A549 (cell line): ENCODE measurements around the gene LDLRAD4. TPM values are rescaled to one million over a fixed set of nuclear protein-coding genes. Genes with fewer than 3 reads are reported as not detected.

Source experiments
- ATAC-seq, 2 experiments: fragments of 200-7000 bp in 1 of 2; fragments of >200 bp in 1 of 2; cut with Nextera tagmentation in 1 of 2; cut with Tn5 transposase in 1 of 2; 3 replicates each; pipeline versions ENCODE4 v1.8.0 to v1.9.1; 2018 to 2020; ENCODE audit warnings: mild to moderate bottlenecking in 1 of 2, moderate library complexity in 1 of 2
- CTCF ChIA-PET: fragments of 300-600 bp; sonication (Branson Sonifier 250); formaldehyde crosslinking; extraction: SDS; loops from one replicate; lab custom pipeline; 2021; ENCODE audit warnings: antibody characterized with exemption, inconsistent platforms; lab: Yijun Ruan, JAX
- POLR2A ChIA-PET: fragments of 350-600 bp; formaldehyde crosslinking; extraction: SDS; loops from one replicate; lab custom pipeline; 2021; ENCODE audit warnings: antibody characterized with exemption, inconsistent platforms; lab: Yijun Ruan, JAX
- DNase-seq, 2 experiments: peaks; one replicate each; pipeline versions ENCODE4 v3.0.0 to v3.0.0-alpha.2; 2011 to 2016; ENCODE audit warnings: low read depth in 1 of 2, low spot score in 1 of 2
- FAIRE-seq: peaks from 2 replicates; lab custom pipeline; 2011; peaks lifted over from hg19 to GRCh38; lab: Jason Lieb, UNC
- H3K27ac ChIP-seq, 2 experiments: fragments of >200 bp; sonication (Bioruptor Twin); formaldehyde crosslinking; 3 replicates each; pipeline ENCODE4 v1.5.1; 2016 to 2017
- H3K4me1 ChIP-seq: fragments of >200 bp; sonication (Bioruptor Twin); formaldehyde crosslinking; 3 replicates; pipeline ENCODE4 v1.6.1; 2016
- H3K4me2 ChIP-seq: fragments of >200 bp; sonication (Bioruptor Twin); formaldehyde crosslinking; 3 replicates; pipeline ENCODE4 v1.6.1; 2016
- H3K4me3 ChIP-seq: fragments of >200 bp; sonication (Bioruptor Twin); formaldehyde crosslinking; 3 replicates; pipeline ENCODE4 v1.5.1; 2016
- H3K9me3 ChIP-seq: fragments of >200 bp; sonication (Bioruptor Twin); formaldehyde crosslinking; 3 replicates; pipeline ENCODE4 v1.6.1; 2016
- CBX2 ChIP-seq: fragments of 200-600 bp; sonication (generic); IDR thresholded peaks from 2 replicates; pipeline ENCODE4 v1.6.1; 2016; ENCODE audit warnings: low read depth, mild to moderate bottlenecking, borderline replicate concordance
- CHD2 ChIP-seq: fragments of 150-350 bp; IDR thresholded peaks from 2 replicates; pipeline ENCODE4 v1.6.1; 2014; ENCODE audit warnings: low read length; ENCODE audit not compliant: partially characterized antibody
- CTCF ChIP-seq: fragments of >200 bp; sonication (Bioruptor Twin); formaldehyde crosslinking; IDR thresholded peaks from 3 replicates; pipeline ENCODE4 v1.5.1; 2016
- EHF ChIP-seq: fragments of 250-450 bp; sonication (Bioruptor Pico); IDR thresholded peaks from 2 replicates; pipeline ENCODE4 v1.5.0; 2020; ENCODE audit warnings: mild to moderate bottlenecking
- EHMT2 ChIP-seq: fragments of 200-600 bp; sonication (generic); IDR thresholded peaks from 2 replicates; pipeline ENCODE4 v1.6.1; 2016; ENCODE audit warnings: antibody characterized with exemption, low read depth, mild to moderate bottlenecking, moderate library complexity
- EP300 ChIP-seq, 2 experiments: fragments of >200 bp; sonication (Bioruptor Twin); formaldehyde crosslinking; IDR thresholded peaks; 2 replicates in 1 of 2; 3 replicates in 1 of 2; pipeline ENCODE4 v1.6.1; 2016 to 2017
- ESRRA ChIP-seq: fragments of 150-350 bp; IDR thresholded peaks from 2 replicates; pipeline ENCODE4 v1.6.1; 2014; ENCODE audit warnings: mild to moderate bottlenecking, low read length, borderline replicate concordance
- FOXS1 ChIP-seq: fragments of 250-450 bp; sonication (Bioruptor Pico); IDR thresholded peaks from 2 replicates; pipeline ENCODE4 v1.5.0; 2020; ENCODE audit warnings: mild to moderate bottlenecking, moderate library complexity
- HDAC2 ChIP-seq: fragments of 200-600 bp; sonication (generic); IDR thresholded peaks from 2 replicates; pipeline ENCODE4 v1.6.1; 2016
- JUNB ChIP-seq: fragments of >200 bp; sonication (Bioruptor Twin); formaldehyde crosslinking; IDR thresholded peaks from 2 replicates; pipeline ENCODE4 v1.6.1; 2016
- KDM1A ChIP-seq: fragments of 200-600 bp; sonication (generic); IDR thresholded peaks from 2 replicates; pipeline ENCODE4 v1.6.1; 2016; ENCODE audit warnings: low read depth, mild to moderate bottlenecking
- MAFK ChIP-seq: fragments of 450-650 bp; IDR thresholded peaks from 2 replicates; pipeline ENCODE4 v1.6.1; 2014; ENCODE audit not compliant: partially characterized antibody
- MAZ ChIP-seq: fragments of 150-350 bp; IDR thresholded peaks from 2 replicates; pipeline ENCODE4 v1.6.1; 2014; ENCODE audit warnings: antibody characterized with exemption, low read depth, low read length, borderline replicate concordance
- MYC ChIP-seq: IDR thresholded peaks from 2 replicates; pipeline ENCODE4 v1.6.1; 2012; ENCODE audit warnings: mild to moderate bottlenecking, inconsistent platforms, low read length, improper control_type of control experiment, borderline replicate concordance
- NPAS2 ChIP-seq: fragments of 250-450 bp; sonication (Bioruptor Pico); IDR thresholded peaks from 2 replicates; pipeline ENCODE4 v1.8.0; 2022; ENCODE audit warnings: mild to moderate bottlenecking, moderate library complexity, borderline replicate concordance
- RAD21 ChIP-seq, 2 experiments: fragments of >200 bp in 1 of 2; sonication (Bioruptor Twin) in 1 of 2; formaldehyde crosslinking in 1 of 2; IDR thresholded peaks in 1 of 2; conservative IDR thresholded peaks in 1 of 2; 2 replicates in 1 of 2; 3 replicates in 1 of 2; pipeline ENCODE4 v1.6.1; 2012 to 2018; ENCODE audit warnings: inconsistent platforms in 1 of 2
- RCOR1 ChIP-seq: fragments of 150-350 bp; IDR thresholded peaks from 2 replicates; pipeline ENCODE4 v1.6.1; 2014; ENCODE audit warnings: antibody characterized with exemption, low read length, low read depth
- REST ChIP-seq: fragments of 200-600 bp; sonication (generic); IDR thresholded peaks from 2 replicates; pipeline ENCODE4 v1.6.1; 2016; ENCODE audit warnings: antibody characterized with exemption, mild to moderate bottlenecking, moderate library complexity
- SREBF2 ChIP-seq: fragments of 450-650 bp; IDR thresholded peaks from 2 replicates; pipeline ENCODE4 v1.6.1; 2014; ENCODE audit warnings: mild to moderate bottlenecking, moderate library complexity
- TP53 ChIP-seq: fragments of 250-450 bp; sonication (Bioruptor Pico); IDR thresholded peaks from 2 replicates; pipeline ENCODE4 v1.5.0; 2021; ENCODE audit warnings: mild to moderate bottlenecking, moderate library complexity
- ZC3H11A ChIP-seq: fragments of 450-650 bp; IDR thresholded peaks from 2 replicates; pipeline ENCODE4 v1.6.1; 2014; ENCODE audit warnings: antibody characterized with exemption, mild to moderate bottlenecking
- ZFP36 ChIP-seq: fragments of 450-650 bp; IDR thresholded peaks from 2 replicates; pipeline ENCODE4 v1.6.1; 2014; ENCODE audit warnings: borderline replicate concordance; ENCODE audit not compliant: partially characterized antibody
- ZNF302 ChIP-seq: fragments of 250-450 bp; sonication (Bioruptor Pico); IDR thresholded peaks from 2 replicates; pipeline ENCODE4 v1.9.0; 2021; ENCODE audit warnings: inconsistent platforms, mild to moderate bottlenecking, moderate library complexity
- WGBS: methylation state at CpG from one replicate; pipeline ENCODE4 v1.1.6; 2017; ENCODE audit errors: missing lambda C conversion rate; 5-methylcytosine and 5-hydroxymethylcytosine counted together
- polyA plus RNA-seq, 4 experiments: library from polyadenylated mRNA; depleted of rRNA in 3 of 4; stranded (reverse); fragments of >200 nt; fragmentation: RNase III in 1 of 4; extraction: RNeasy Plus Mini Kit Qiagen cat#74134 plus additional on column Dnase treatment in 1 of 4; gene quantifications; 2 replicates in 3 of 4; 3 replicates in 1 of 4; pipeline ENCODE4 v1.2.3, GENCODE V29; 2011 to 2017
- TF ChIP-seq, protein P1 (sequence below): IDR thresholded peaks from 2 replicates; pipeline ENCODE4 v1.6.1; 2012

The LDLRAD4 gene
- polyA plus RNA-seq, 2 of the 4 experiments (the other 2 are of a cell fraction), result 5.2 to 7.6 TPM

GRCh38 chr18:13401404-13401803 lies 182.8 kb downstream of the LDLRAD4 start:
- no peak for DNase-seq
- 75% methylated on average over 7 of the region's 8 CpGs for WGBS
- no peak for TF ChIP-seq ZNF302
- TF ChIP-seq EHF (CRISPR knock-in tag), result no peak
- TF ChIP-seq SREBF2, result no peak
- TF ChIP-seq TP53, result no peak
- no peak for TF ChIP-seq JUNB
- no peak for TF ChIP-seq EP300 (IDR thresholded peaks at IDR 0.05)
- no peak for TF ChIP-seq HDAC2
- TF ChIP-seq MAZ, result no peak
- no peak for TF ChIP-seq CBX2
- no peak for TF ChIP-seq MAFK
- no peak for TF ChIP-seq EHMT2
- TF ChIP-seq REST, result no peak
- TF ChIP-seq CTCF, result no peak
- TF ChIP-seq ZC3H11A, result no peak
- TF ChIP-seq KDM1A, result no peak
- TF ChIP-seq FOXS1 (CRISPR knock-in tag), result no peak
- Histone ChIP-seq H3K4me2 (no peak overlapping the region), H3K9me3 (no peaks in the 10 kb centered on the region), H3K27ac (no peak overlapping the region), H3K4me1 (no peaks in the 10 kb centered on the region), H3K4me3 (no peak overlapping the region)
- FAIRE-seq, result no peak
- CTCF ChIA-PET, result no interaction called here
- no peak for ATAC-seq
- POLR2A ChIA-PET, result no interaction called here

DNA sequence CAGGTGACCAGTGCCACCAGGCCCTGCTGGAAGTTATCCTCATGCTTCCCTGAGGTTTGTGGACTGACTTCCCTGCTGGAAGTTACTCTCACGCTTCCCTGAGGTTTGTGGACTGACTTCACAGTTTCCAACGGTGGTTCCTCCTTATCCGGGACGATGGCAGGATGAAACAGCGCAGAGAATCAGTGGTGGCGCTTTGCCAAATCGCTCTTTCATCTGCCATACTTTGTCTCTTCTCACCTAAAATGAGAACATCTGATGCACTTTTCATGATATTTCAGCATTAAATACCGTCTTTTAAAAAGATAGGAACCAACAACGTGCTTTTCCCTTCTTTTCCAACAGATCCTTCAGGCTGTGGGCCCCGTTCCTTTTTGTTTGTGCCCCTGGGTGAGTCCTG lies 183.3 kb downstream of the LDLRAD4 start:
- ATAC-seq (no peak), FAIRE-seq (no peak), DNase-seq (no peak)
- Histone ChIP-seq H3K9me3 (no peaks in the 10 kb centered on the region), H3K27ac (no peak overlapping the region), H3K4me3 (no peak overlapping the region), H3K4me1 (no peaks in the 10 kb centered on the region), H3K4me2 (no peak overlapping the region)
- 87% methylated on average over 10 of the region's 10 CpGs for WGBS
- ChIA-PET CTCF (no interaction called here), POLR2A (no interaction called here)
- TF ChIP-seq RCOR1, result no peak
- no peak for TF ChIP-seq NPAS2
- no peak for TF ChIP-seq ZC3H11A
- TF ChIP-seq, protein P1, sequence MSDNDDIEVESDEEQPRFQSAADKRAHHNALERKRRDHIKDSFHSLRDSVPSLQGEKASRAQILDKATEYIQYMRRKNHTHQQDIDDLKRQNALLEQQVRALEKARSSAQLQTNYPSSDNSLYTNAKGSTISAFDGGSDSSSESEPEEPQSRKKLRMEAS, result no peak

DNA sequence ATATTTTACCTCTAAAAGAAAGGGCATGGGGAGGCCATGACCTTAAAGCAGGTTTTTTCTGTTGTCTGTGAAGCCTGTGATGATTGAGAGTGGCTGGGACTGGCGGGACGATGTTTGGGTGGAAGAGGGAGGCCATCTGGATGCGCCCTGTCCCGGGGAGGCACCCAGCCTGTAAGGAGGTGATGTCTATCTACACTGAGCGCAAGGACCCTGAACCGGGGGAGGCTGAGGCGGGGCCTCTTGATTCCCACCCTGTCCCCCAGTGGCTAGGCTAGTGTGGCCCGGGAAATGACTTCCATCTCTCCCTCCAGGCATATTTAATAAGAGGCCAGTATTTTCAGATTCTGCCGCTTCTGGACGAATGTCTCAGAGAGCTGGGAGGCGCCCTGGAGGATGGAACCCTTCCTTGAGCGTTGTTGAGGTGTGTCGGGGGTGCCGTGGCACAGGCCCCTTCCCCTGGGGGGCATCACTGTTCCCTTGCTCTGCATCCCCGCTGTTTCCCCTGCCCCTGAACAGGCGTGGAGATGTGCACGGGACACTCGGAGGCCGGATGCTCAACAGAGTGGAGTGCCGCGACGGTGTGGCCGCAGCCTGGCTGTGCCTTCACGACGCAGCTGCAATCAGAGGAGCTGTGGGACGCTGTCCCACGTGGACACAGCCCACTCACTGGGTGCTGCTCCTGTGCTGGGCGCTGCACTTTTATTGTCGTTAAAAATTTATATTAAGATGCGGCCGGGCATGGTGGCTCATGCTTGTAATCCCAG lies 185.4 kb downstream of the LDLRAD4 start:
- Histone ChIP-seq H3K27ac (no peak overlapping the region), H3K9me3 (no peaks in the 10 kb centered on the region), H3K4me3 (no peak overlapping the region), H3K4me2 (no peak overlapping the region), H3K4me1 (no peaks in the 10 kb centered on the region)
- FAIRE-seq (no peak), DNase-seq (no peak), ATAC-seq (no peak)
- no peak for TF ChIP-seq HDAC2
- no peak for TF ChIP-seq MAZ
- no peak for TF ChIP-seq RAD21 (conservative IDR thresholded peaks at IDR 0.05 in 1 of 2, IDR thresholded peaks at IDR 0.05 in 1 of 2)
- no peak for TF ChIP-seq CHD2
- no peak for TF ChIP-seq ESRRA
- no peak for TF ChIP-seq MYC
- no peak for TF ChIP-seq SREBF2
- TF ChIP-seq ZFP36, result no peak
- 83% methylated on average over 15 of the region's 31 CpGs for WGBS
- POLR2A ChIA-PET, result no interaction called here
- CTCF ChIA-PET, result no interaction called here
